Heart right ventricle (tissue), 16 donors: ENCODE data around the gene RSPO4. TPM values are rescaled to one million over a fixed set of nuclear protein-coding genes. Genes with fewer than 3 reads are reported as not detected.

ENCODE experiments used
- ATAC-seq, 8 donors: fragments of 200-7000 bp; cut with Tn5 transposase; one replicate each; pipeline ENCODE4 v1.9.1; 2020; ENCODE audit warnings: mild to moderate bottlenecking in 8 of 8, moderate library complexity in 8 of 8, moderate number of reproducible peaks in 1 of 8
- DNase-seq, 2 donors: peaks; one replicate each; pipeline ENCODE4 v3.0.0-alpha.2; 2020
- H3K27ac ChIP-seq, 10 donors: fragments of 200-600 bp; sonication (generic) in 2 of 10; one replicate each; pipeline versions ENCODE4 v1.5.0 to v1.8.0; 2020 to 2022; ENCODE audit warnings: mild to moderate bottlenecking in 3 of 10
- H3K27me3 ChIP-seq, 7 donors: fragments of 200-600 bp; one replicate each; pipeline ENCODE4 v1.8.0; 2021 to 2022; ENCODE audit warnings: mild to moderate bottlenecking in 2 of 7
- H3K36me3 ChIP-seq, 9 donors: fragments of 200-600 bp; sonication (generic) in 1 of 9; one replicate each; pipeline versions ENCODE4 v1.5.0 to v1.8.0; 2020 to 2022; ENCODE audit warnings: mild to moderate bottlenecking in 2 of 9
- H3K4me1 ChIP-seq, 9 donors: fragments of 200-600 bp; sonication (generic) in 1 of 9; one replicate each; pipeline versions ENCODE4 v1.5.0 to v1.8.0; 2020 to 2022; ENCODE audit warnings: mild to moderate bottlenecking in 4 of 9
- H3K4me3 ChIP-seq, 10 donors: fragments of 200-600 bp; sonication (generic) in 2 of 10; one replicate each; pipeline versions ENCODE4 v1.5.0 to v1.8.0; 2020 to 2022; ENCODE audit warnings: mild to moderate bottlenecking in 7 of 10, moderate library complexity in 2 of 10
- H3K9me3 ChIP-seq, 11 donors: fragments of 200-600 bp in 10 of 11; sonication (generic) in 2 of 11; one replicate each; pipeline versions ENCODE4 v1.5.0 to v1.8.0; 2013 to 2022; ENCODE audit warnings: mild to moderate bottlenecking in 2 of 11, control low read depth in 1 of 11, moderate library complexity in 1 of 11
- WGBS, 2 donors: extraction: QIAGEN DNeasy Blood & Tissue Kit; methylation state at CpG; one replicate each; pipeline ENCODE4 v1.1.7; 2013; ENCODE audit warnings: inconsistent platforms in 1 of 2; 5-methylcytosine and 5-hydroxymethylcytosine counted together
- intact Hi-C, 10 donors: fragments of 100-400 bp; cut with DNase I; formaldehyde crosslinking; loops; one replicate each; pipeline versions ENCODE4 v1.11.1 to v1.14.2; 2022
- polyA plus RNA-seq, 2 donors: library from polyadenylated mRNA; stranded (reverse); fragments of 200-250 nt; gene quantifications; one replicate each; pipeline ENCODE4 v1.2.3, GENCODE V29; 2013
- total RNA-seq, 10 donors: library from RNA; stranded (reverse); fragmentation: NEBNext Ultra II Directional in 3 of 10; extraction: Animal tissue kit (Norgen Biotek cat#: 25700) in 3 of 10; gene quantifications; one replicate each; pipeline versions ENCODE4 v1.2.1 to v1.2.4, GENCODE V29; 2021 to 2023
- TF ChIP-seq, protein P1 (sequence below), 9 donors: fragments of 200-600 bp; sonication (generic) in 2 of 9; IDR thresholded peaks; one replicate each; pipeline versions ENCODE4 v1.5.0 to v1.8.0; 2021 to 2022; ENCODE audit warnings: antibody characterized with exemption in 9 of 9, mild to moderate bottlenecking in 5 of 9, moderate library complexity in 1 of 9
- donor health status: Arrhythmogenic right ventricular cardiomyopathy.
- donor health status: ischemic (EF 13 %, LVEDD 7.1; RV severe dilation, severe dysfunction).
- donor health status: healthy with polysubstance abuse.
- donor health status: DM: no; HTN: yes; CAD: no.
- donor health status: DM: no; HTN: no; CAD: no.
- donor health status: ischemic (EF 25% LVEDD 6.9; RV normal size, moderate dysfunction).
- donor health status: ischemic (EF 25% LVEDD 5.7; RV mildly dilated, moderate dysfunction).
- donor health status: healthy.
- donor health status: DM: yes; HTN: yes; CAD: no.
- donor health status: Ischemic cardiomyopathy.
- donor health status: ischemic (EF 35%, LVEDD 5.7; RV mildly dilated, moderate dysfunction).
- donor health status: nonischemic (EF 11% LVEDD 7.7; RV severe dilation, severe dysfunction).
- donor health status: DM: yes; HTN: yes; CAD: no.
- donor health status: PGD.
- donor health status: ischemic (EF 29% LVEDD 5.4; RV normal size, mild dysfunction).
- donor health status: nonischemic (EF 23%, LVEDD 6.1; RV moderate dilation, normal function).

Gene RSPO4
- total and polyA plus RNA-seq, 12 donors: 0.07 to 0.61 TPM; not detected in 10

GRCh38 chr20:953742-954141 lies 48.4 kb downstream of the RSPO4 start:
- Histone ChIP-seq H3K27me3 (peaks cover 0 to 73% (median 45%) of the 10 kb centered on the region in 7 donors), H3K36me3 (no peaks in the 10 kb centered on the region), H3K4me3 (no peak overlapping the region), H3K27ac (no peak overlapping the region), H3K4me1 (peaks cover 0 to 4% (median 0%) of the 10 kb centered on the region in 9 donors), H3K9me3 (no peaks in the 10 kb centered on the region)
- DNase-seq: no peak
- WGBS, 2 donors: 42 to 47% methylated on average over 11 of the region's 11 CpGs
- TF ChIP-seq, protein P1, sequence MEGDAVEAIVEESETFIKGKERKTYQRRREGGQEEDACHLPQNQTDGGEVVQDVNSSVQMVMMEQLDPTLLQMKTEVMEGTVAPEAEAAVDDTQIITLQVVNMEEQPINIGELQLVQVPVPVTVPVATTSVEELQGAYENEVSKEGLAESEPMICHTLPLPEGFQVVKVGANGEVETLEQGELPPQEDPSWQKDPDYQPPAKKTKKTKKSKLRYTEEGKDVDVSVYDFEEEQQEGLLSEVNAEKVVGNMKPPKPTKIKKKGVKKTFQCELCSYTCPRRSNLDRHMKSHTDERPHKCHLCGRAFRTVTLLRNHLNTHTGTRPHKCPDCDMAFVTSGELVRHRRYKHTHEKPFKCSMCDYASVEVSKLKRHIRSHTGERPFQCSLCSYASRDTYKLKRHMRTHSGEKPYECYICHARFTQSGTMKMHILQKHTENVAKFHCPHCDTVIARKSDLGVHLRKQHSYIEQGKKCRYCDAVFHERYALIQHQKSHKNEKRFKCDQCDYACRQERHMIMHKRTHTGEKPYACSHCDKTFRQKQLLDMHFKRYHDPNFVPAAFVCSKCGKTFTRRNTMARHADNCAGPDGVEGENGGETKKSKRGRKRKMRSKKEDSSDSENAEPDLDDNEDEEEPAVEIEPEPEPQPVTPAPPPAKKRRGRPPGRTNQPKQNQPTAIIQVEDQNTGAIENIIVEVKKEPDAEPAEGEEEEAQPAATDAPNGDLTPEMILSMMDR (IDR thresholded peaks at IDR 0.05): peak in 3 of 9 donors; percentile 21 to 47 (median 34)
- intact Hi-C loops: no loop called here
- ATAC-seq: peak in 2 of 8 donors; percentile 30 to 44

GRCh38 chr20:952196-952795 lies 49.8 kb downstream of the RSPO4 start:
- Histone ChIP-seq H3K9me3 (no peaks in the 10 kb centered on the region), H3K27ac (no peak overlapping the region), H3K27me3 (peaks cover 0 to 72% (median 32%) of the 10 kb centered on the region in 7 donors), H3K4me1 (peaks cover 0 to 4% (median 0%) of the 10 kb centered on the region in 9 donors), H3K4me3 (no peak overlapping the region), H3K36me3 (no peaks in the 10 kb centered on the region)
- TF ChIP-seq, protein P1 (IDR thresholded peaks at IDR 0.05): no peak
- 67 to 68% methylated on average over 8 of the region's 8 CpGs for WGBS, 2 donors
- no peak for DNase-seq
- ATAC-seq: no peak
- intact Hi-C loops: no loop called here

DNA sequence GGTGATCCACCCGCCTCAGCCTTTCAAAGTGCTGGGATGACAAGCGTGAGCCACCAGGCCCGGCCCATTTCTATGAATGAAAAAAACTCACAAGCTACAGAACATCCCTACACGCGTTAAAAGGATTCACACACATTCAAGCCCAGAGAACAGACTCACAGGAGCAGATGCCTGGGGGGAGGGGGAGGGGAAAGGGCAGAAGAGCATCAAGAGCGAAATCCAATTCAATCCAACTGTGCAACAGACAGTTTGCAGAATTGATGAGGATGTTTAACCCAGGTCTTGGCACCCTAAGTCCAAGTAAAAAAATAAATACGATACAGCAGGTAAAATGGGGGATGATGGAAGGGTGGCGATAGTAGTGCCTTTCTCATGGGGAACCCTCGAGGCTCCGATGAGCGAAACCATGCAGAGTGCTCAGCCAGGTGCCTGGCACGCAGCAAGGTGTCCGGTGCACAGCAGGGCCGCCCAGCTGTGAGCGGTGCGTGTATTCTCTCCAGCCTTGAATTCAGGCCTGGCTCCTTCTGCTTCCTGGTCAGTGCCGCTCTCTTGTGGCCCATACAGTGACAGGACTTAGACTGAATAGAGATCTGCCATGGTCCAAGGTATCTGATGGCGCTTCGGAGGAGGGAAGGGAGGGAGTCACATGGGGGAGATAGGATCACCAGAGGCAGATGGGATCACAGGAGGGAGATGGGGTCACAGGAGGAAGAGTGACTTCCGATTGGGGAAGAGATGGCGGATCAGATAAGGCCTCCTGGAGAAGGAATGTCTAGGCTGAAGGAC lies 50.5 kb downstream of the RSPO4 start:
- H3K4me3 ChIP-seq: no peak overlapping the region
- TF ChIP-seq, protein P1 (IDR thresholded peaks at IDR 0.05): peak in 1 of 9 donors; percentile 9
- H3K27ac ChIP-seq: no peak overlapping the region
- intact Hi-C loops: no loop called here
- DNase-seq (no peak), ATAC-seq (no peak)
- 77 to 80% methylated on average over 21 of the region's 21 CpGs for WGBS, 2 donors
- H3K4me1 ChIP-seq: peaks cover 0 to 4% (median 0%) of the 10 kb centered on the region in 9 donors
- H3K36me3 ChIP-seq: no peaks in the 10 kb centered on the region
- no peaks in the 10 kb centered on the region for H3K9me3 ChIP-seq
- H3K27me3 ChIP-seq: peaks cover 0 to 73% (median 28%) of the 10 kb centered on the region in 7 donors

- Histone ChIP-seq H3K4me1 (no peaks in the 10 kb centered on the region), H3K36me3 (no peaks in the 10 kb centered on the region), H3K27me3 (peaks cover 0 to 73% (median 13%) of the 10 kb centered on the region in 7 donors), H3K9me3 (no peaks in the 10 kb centered on the region), H3K4me3 (no peak overlapping the region), H3K27ac (no peak overlapping the region)
- DNase-seq: no peak
- TF ChIP-seq, protein P1 (IDR thresholded peaks at IDR 0.05): no peak
- ATAC-seq: no peak
- intact Hi-C loops: no loop called here
- WGBS, 2 donors: 91 to 97% methylated on average over 6 to 7 of the region's 7 CpGs
Measured at GRCh38 chr20:949717-950116, 52.4 kb downstream of the RSPO4 start.
